Spinal cord (tissue), 10 donors: ENCODE measurements around the gene MOB3C. TPM values are rescaled to one million over a fixed set of nuclear protein-coding genes. Genes with fewer than 3 reads are reported as not detected.
A peak's percentile ranks its signal among the peaks of the same experiment; 100 is the strongest.
"Not testable (repeated sequence)": the region's sequence is repeated elsewhere in the genome, so short reads cannot be mapped to it uniquely, and the experiment has no call there.

Experiments used
- DNase-seq, 6 donors: peaks; one replicate each; pipeline versions ENCODE4 v3.0.0 to v3.0.0-alpha.2; 2013 to 2015; ENCODE audit warnings: low spot score in 6 of 6, low read depth in 4 of 6
- H3K27ac ChIP-seq: one replicate; pipeline ENCODE4 v1.5.1; 2013; ENCODE audit warnings: low read depth, low read length, control low read depth
- H3K27me3 ChIP-seq: one replicate; pipeline ENCODE4 v1.6.1; 2013; ENCODE audit warnings: low read length; ENCODE audit not compliant: control insufficient read depth, insufficient read depth
- H3K36me3 ChIP-seq: one replicate; pipeline ENCODE4 v1.6.1; 2013; ENCODE audit warnings: low read length; ENCODE audit not compliant: control insufficient read depth, insufficient read depth
- H3K4me1 ChIP-seq: one replicate; pipeline ENCODE4 v1.6.1; 2013; ENCODE audit warnings: low read length; ENCODE audit not compliant: control insufficient read depth, insufficient read depth
- H3K4me3 ChIP-seq: one replicate; pipeline ENCODE4 v1.5.1; 2013; ENCODE audit warnings: low read depth, low read length, control low read depth
- H3K9me3 ChIP-seq: one replicate; pipeline ENCODE4 v1.6.1; 2013; ENCODE audit warnings: low read length; ENCODE audit not compliant: control insufficient read depth, insufficient read depth
- WGBS: methylation state at CpG from one replicate; pipeline ENCODE4 v1.1.5; 2013; ENCODE audit warnings: missing lambda C conversion rate; ENCODE audit not compliant: insufficient coverage; 5-methylcytosine and 5-hydroxymethylcytosine counted together
- polyA plus RNA-seq, 2 donors: library from polyadenylated mRNA; unstranded; fragments of 120-200 nt; gene quantifications; one replicate each; pipeline ENCODE4 v1.2.1, GENCODE V29; 2013; ENCODE audit not compliant: insufficient read length in 2 of 2
- total RNA-seq, 2 donors: library from RNA; depleted of rRNA in 1 of 2; stranded (reverse); fragments of 120-200 nt in 1 of 2; fragments of >200 nt in 1 of 2; gene quantifications; one replicate each; pipeline versions ENCODE4 v1.2.3 to v1.2.4, GENCODE V29; 2013 to 2014
- donor health status: healthy.

Gene MOB3C
- total and polyA plus RNA-seq, 4 donors, result 8.4 to 18.8 (median 9.7) TPM

GRCh38 chr1:46654012-46654411 is 37.4 kb upstream of the MOB3C start:
- H3K9me3 ChIP-seq, result peaks cover 8% of the 10 kb centered on the region
- no peaks in the 10 kb centered on the region for H3K27me3 ChIP-seq
- no peak for DNase-seq
- WGBS, result 100% methylated on average over 1 of the region's 1 CpG
- H3K4me1 ChIP-seq, result no peaks in the 10 kb centered on the region
- peaks cover 16% of the 10 kb centered on the region for H3K36me3 ChIP-seq
- no peak overlapping the region for H3K4me3 ChIP-seq
- no peak overlapping the region for H3K27ac ChIP-seq

GRCh38 chr1:46653405-46653958 is 36.9 kb upstream of the MOB3C start:
- H3K27ac ChIP-seq, result no peak overlapping the region
- no CpG with 5 or more reads among the region's 2 CpGs for WGBS
- DNase-seq, result peak in 1 of 6 donors; percentile 18
- H3K27me3 ChIP-seq, result no peaks in the 10 kb centered on the region
- H3K36me3 ChIP-seq, result peaks cover 21% of the 10 kb centered on the region
- peaks cover 8% of the 10 kb centered on the region for H3K9me3 ChIP-seq
- H3K4me3 ChIP-seq, result no peak overlapping the region
- H3K4me1 ChIP-seq, result no peaks in the 10 kb centered on the region

DNA sequence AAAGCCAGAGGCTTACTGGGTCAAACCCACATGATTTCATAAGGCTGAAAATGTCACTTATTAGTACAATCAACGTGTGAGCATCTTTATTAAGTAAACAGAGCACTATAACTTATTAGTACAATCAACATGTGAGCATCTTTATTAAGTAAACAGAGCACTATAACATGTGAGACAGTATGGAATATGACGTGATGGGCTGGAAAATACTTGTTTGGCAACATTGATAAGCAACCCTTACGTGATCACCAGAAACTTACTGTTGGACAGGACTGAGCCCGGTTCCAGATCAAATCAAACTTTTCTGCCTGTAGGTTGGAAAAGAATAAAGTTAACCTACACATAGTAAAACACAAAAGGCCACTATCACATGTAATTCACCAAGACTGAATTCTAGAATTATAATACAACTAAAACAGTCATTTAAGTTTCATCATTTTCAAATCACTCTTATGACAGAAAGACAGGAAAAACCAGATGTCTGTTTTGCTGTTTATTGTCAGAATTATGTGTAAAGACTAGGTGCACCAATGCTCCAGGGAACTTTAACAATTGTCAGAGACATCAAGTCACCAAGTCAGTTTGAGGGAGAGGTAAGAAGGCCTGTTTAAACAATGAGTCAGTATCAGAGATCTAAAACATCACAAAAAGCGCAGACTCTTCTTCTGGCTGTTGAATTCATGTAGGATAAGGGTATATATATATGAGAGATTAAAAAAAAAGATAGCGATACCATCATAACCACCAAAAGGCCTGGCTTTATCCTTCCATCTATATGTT is 35.9 kb upstream of the MOB3C start:
- Histone ChIP-seq H3K4me1 (no peaks in the 10 kb centered on the region), H3K36me3 (peaks cover 24% of the 10 kb centered on the region), H3K9me3 (peaks cover 11% of the 10 kb centered on the region), H3K27me3 (no peaks in the 10 kb centered on the region), H3K27ac (no peak overlapping the region), H3K4me3 (no peak overlapping the region)
- WGBS, result no CpG with 5 or more reads among the region's 6 CpGs
- DNase-seq, result no peak

DNA sequence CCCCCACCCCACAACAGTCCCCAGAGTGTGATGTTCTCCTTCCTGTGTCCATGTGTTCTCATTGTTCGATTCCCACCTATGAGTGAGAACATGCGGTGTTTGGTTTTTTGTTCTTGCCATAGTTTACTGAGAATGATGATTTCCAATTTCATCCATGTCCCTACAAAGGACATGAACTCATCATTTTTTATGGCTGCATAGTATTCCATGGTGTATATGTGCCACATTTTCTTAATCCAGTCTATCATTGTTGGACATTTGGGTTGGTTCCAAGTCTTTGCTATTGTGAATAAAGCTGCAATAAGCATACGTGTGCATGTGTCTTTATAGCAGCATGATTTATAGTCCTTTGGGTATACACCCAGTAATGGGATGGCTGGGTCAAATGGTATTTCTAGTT is 34.5 kb upstream of the MOB3C start:
- H3K27ac ChIP-seq, H3K27me3 ChIP-seq, H3K4me1 ChIP-seq, H3K4me3 ChIP-seq, DNase-seq: not testable (repeated sequence)
- Histone ChIP-seq H3K9me3 (peaks cover 12% of the 10 kb centered on the region), H3K36me3 (peaks cover 27% of the 10 kb centered on the region)
- no CpG with 5 or more reads among the region's 3 CpGs for WGBS

- peaks cover 12% of the 10 kb centered on the region for H3K9me3 ChIP-seq
- no peak for DNase-seq
- no peak overlapping the region for H3K27ac ChIP-seq
- no peaks in the 10 kb centered on the region for H3K4me1 ChIP-seq
- peaks cover 21% of the 10 kb centered on the region for H3K36me3 ChIP-seq
- H3K4me3 ChIP-seq, result no peak overlapping the region
- WGBS, result no CpG with 5 or more reads among the region's 3 CpGs
- no peaks in the 10 kb centered on the region for H3K27me3 ChIP-seq
These were observed 33.9 kb upstream of the MOB3C start for GRCh38 chr1:46650491-46650890.

- Histone ChIP-seq H3K4me1 (no peaks in the 10 kb centered on the region), H3K27ac (no peak overlapping the region), H3K4me3 (no peak overlapping the region), H3K9me3 (peaks cover 12% of the 10 kb centered on the region), H3K36me3 (peaks cover 22% of the 10 kb centered on the region), H3K27me3 (no peaks in the 10 kb centered on the region)
- WGBS, result 100% methylated on average over 2 of the region's 2 CpGs
- DNase-seq, result no peak
These were observed 33.2 kb upstream of the MOB3C start for GRCh38 chr1:46649764-46650163.

DNA sequence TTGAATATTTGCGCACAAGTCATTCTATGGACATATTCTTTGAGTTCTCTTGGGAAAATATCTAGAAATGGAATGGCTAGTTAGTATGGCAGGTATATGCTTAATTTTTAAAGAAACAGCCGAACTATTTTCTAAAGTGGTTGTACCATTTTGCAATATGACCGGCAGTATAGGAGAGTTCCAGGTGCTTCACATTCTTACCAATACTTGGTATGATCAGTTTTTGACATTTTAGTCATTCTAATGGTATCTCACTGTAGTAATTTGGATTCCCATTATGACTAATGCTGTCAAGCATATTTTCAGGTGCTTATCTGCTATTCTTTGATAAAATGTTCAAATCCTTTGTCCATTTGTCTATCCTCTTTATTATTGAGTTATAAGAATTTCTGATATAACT is 31.0 kb upstream of the MOB3C start:
- DNase-seq, result no peak
- H3K27me3 ChIP-seq, result no peaks in the 10 kb centered on the region
- H3K27ac ChIP-seq, result no peak overlapping the region
- 100% methylated on average over 1 of the region's 3 CpGs for WGBS
- no peak overlapping the region for H3K4me3 ChIP-seq
- peaks cover 12% of the 10 kb centered on the region for H3K9me3 ChIP-seq
- H3K36me3 ChIP-seq, result peaks cover 22% of the 10 kb centered on the region
- H3K4me1 ChIP-seq, result no peaks in the 10 kb centered on the region

- 80% methylated on average over 1 of the region's 2 CpGs for WGBS
- DNase-seq, result no peak
- Histone ChIP-seq H3K4me3 (no peak overlapping the region), H3K4me1 (no peaks in the 10 kb centered on the region), H3K27ac (no peak overlapping the region), H3K27me3 (no peaks in the 10 kb centered on the region), H3K36me3 (peaks cover 22% of the 10 kb centered on the region), H3K9me3 (peaks cover 12% of the 10 kb centered on the region)
These were observed 30.2 kb upstream of the MOB3C start for GRCh38 chr1:46646844-46647243.

DNA sequence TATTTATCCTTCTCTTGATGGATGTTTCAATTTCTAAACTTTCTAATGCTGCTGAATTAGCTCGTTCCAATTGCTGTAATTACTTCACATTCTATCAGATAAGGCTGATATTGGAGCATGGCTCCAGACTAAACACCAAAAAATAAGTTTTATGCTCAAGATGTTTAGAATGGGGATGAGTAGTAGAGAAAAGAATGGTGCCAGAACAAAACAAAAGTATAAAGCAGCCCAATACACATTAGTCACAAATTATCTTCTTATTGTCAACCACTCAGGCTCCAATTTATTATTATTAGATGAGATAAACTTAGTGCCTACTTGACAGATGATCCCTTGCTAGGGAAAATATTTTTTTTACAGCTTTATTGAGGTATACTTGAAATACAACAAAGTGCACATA is 29.7 kb upstream of the MOB3C start:
- DNase-seq, result no peak
- WGBS, result no CpG with 5 or more reads among the region's 1 CpG
- no peaks in the 10 kb centered on the region for H3K4me1 ChIP-seq
- H3K27ac ChIP-seq, result no peak overlapping the region
- H3K9me3 ChIP-seq, result peaks cover 12% of the 10 kb centered on the region
- H3K4me3 ChIP-seq, result no peak overlapping the region
- no peaks in the 10 kb centered on the region for H3K27me3 ChIP-seq
- peaks cover 22% of the 10 kb centered on the region for H3K36me3 ChIP-seq

- H3K4me1 ChIP-seq, result no peaks in the 10 kb centered on the region
- no peak overlapping the region for H3K27ac ChIP-seq
- peaks cover 22% of the 10 kb centered on the region for H3K36me3 ChIP-seq
- H3K4me3 ChIP-seq, result no peak overlapping the region
- no peak for DNase-seq
- peaks cover 12% of the 10 kb centered on the region for H3K9me3 ChIP-seq
- WGBS, result 100% methylated on average over 1 of the region's 4 CpGs
- H3K27me3 ChIP-seq, result no peaks in the 10 kb centered on the region
These were observed 29.2 kb upstream of the MOB3C start for GRCh38 chr1:46645815-46646214.
